Pulmonary artery endothelial cell (primary cell): Measurements from ENCODE around the gene GPC6. TPM values are rescaled to one million over a fixed set of nuclear protein-coding genes. Genes with fewer than 3 reads are reported as not detected.

Source experiments
- DNase-seq: peaks from one replicate; pipeline ENCODE4 v3.0.0-alpha.2; 2011; ENCODE audit warnings: low read depth, low spot score
- total RNA-seq: library from RNA; depleted of rRNA; stranded (reverse); fragments of >200 nt; gene quantifications from 2 replicates; pipeline ENCODE4 v1.2.3, GENCODE V29; 2014

Gene GPC6
- total RNA-seq, 1 donor from 2014 or later: under 0.01 TPM

DNA sequence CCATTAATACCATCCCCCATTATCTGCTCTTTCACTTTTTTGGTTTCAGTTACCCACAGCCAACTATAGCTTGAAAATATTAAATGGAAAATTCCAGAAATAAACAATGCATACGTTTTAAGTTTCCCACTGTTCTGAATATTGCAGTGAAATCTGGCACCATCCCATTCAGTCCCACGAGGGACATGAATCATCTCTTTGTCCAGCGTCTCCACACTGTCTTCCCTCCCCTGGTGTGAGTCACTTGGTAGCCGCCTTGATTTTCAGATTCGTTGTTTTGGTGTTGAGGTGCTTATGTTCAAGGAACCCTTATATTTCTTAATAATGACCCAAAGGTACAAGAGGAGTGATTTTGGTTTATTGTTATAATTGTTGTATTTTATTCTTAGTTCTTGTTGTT is 1006.8 kb downstream of the GPC6 start:
- DNase-seq: peak; percentile 44

DNA sequence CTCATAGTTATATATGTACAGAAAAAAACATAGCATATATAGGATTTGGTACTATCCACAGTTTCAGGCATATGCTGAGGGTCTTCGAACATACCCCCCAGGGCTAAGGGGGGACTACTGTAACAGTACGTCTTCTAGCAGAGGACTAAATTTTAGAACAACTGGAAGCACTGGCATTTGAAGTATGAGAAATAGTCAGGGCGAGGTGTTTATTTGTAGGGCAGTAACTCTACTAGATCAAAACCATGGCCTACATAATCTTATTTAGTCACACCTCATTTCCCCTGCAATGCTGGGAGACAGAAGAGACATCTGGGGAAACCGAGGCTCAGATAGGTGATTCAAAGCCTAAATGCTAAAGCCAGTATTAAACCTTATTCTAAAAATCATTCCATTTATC is 1007.2 kb downstream of the GPC6 start:
- DNase-seq: no peak

DNA sequence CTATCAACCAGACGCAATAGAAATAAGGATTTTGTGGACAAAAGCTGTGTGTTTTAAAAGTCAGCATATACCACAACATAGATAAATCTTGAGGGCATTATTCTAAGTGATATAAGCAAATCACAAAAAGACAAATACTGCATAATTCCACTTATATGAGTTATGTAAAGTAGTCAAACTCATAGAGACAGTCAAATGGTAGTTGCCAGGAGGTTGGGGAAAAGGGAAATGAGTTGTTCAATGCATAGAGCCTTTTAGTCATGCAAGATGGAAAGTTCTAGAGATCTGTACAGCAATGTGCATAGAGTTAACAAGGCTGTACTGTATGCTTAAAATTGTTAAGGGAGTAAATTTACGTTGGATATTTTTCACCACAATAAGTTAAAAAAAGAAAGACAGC is 1008.1 kb downstream of the GPC6 start:
- DNase-seq: no peak

DNA sequence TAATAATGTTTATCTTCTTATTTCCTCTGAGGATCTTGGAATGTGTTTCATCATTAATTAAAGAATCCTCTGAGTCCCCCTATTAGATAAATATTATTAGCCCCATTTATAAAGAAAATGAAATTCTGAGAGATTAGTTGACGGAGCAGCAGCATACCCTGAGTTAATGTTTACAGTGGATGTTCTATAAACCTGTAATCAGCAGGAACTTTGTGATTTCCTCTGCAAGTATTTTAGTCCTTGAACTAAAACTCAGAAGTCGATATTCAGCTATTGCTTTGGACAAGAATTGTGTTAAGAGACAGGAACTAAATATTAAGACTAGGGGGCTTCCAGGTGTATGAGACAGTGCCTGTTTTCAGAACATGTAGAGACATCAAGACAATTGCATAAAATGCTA is 1009.5 kb downstream of the GPC6 start:
- no peak for DNase-seq

DNA sequence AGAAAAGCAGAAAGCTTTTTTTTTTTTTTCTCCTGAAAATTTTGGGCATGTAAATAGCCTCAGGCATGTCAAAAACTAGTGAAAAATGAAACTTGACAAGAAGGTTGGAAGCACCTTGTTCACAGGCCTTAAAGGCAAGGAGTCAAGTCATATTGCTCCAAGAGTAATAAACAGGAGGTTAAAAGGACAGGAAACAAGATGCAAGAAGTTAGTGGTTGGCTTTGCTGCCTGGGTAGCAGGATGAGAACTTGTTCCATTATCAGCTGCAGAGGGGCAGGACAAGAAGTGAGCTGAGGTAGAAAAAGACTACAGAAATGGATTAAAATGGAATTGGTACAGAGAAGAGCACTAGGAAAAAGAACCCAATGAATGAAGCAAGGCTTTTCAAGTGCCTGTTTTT is 1010.3 kb downstream of the GPC6 start:
- no peak for DNase-seq

DNA sequence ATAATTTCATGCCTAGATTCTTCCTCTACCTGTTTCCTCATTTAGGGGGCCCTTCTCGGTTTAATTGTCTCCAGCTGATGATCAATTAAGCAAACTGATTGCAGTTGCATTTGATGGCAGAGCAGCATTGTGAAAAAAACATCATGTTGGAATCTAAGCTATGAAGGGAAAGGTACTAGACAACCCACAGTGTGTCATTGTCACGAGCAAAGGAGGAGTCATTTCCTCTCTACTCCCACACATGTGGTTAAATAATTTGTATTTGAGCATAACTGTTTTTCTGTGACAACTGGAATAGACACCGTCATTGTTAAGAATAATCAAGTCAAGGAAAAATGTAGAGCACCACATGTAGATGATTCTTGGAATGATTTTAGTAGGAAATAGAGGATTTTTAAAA is 1012.5 kb downstream of the GPC6 start:
- no peak for DNase-seq

DNA sequence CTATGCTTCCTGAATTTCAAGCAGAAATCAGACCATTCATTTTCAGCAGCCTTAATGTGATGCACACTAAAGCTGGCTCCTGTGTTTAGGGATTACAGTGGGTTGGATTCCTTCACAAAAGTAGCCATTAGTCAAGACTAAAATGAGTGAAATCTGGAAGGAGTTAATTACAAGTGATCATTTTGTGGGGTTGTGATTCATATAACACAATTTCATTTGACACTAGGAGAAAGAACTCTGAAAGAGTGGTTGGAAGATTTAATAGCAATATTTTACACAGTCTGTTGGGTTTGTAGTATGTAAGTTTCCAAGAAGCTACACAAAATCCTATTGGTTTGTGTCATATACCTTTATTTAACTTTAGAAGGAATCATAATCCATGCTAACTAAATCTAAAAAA is 1015.9 kb downstream of the GPC6 start:
- no peak for DNase-seq

DNA sequence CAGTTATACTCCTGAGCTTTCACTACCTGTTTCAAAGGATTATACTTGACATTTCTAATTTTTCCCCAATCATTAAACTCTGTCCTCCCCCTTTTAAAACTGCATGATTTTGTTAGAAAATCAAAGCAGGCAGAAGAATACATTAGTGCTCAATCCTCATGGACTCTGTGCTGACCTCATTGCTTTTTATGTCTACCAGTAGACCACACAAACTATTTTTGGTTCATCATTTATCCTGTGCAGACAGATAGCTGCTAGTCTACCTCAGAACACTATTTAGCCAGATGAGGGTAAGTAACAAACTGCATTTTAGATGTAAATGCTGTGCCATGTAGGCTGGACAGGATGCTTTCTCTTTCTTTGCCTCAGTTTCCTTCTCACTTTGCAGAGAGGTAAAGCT is 1016.9 kb downstream of the GPC6 start:
- DNase-seq: no peak

DNA sequence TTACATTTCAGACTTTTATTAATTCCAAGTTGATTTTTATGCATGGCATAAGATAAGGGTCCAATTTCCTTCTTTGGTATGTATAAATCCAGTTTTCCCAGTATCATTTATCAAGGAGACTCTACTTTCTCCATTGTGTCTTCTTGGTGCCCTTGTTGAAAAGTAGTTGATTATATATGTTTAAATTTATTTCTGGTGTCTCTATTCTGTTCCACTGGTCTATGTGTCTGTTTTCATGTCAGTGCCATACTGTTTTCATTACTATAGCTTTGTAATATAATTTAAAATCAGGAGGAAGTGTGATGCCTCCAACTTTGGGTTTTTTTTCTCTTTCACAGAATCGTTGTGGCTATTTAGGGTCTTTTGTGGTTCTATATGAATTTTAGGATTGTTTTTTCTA is 1019.9 kb downstream of the GPC6 start:
- DNase-seq: no peak

DNA sequence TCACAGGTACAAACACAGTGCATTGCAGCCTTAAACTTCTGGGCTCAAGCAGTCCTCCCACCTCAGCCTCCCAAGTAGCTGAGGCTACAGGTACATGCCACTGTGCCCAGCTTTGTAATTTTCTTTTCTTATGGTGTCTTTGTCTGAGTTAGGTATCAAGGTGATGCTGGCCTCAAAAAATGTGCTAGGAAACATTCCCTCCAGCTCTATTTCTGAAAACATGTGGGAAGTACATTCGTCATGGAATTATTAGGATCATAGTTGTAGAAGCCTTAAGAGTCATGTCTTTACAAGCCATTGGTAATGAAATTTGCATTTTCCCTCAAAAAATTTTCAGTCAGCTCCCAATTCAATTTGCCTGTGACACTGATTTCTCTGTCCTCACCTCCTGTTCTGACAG is 1021.3 kb downstream of the GPC6 start:
- DNase-seq: no peak

DNA sequence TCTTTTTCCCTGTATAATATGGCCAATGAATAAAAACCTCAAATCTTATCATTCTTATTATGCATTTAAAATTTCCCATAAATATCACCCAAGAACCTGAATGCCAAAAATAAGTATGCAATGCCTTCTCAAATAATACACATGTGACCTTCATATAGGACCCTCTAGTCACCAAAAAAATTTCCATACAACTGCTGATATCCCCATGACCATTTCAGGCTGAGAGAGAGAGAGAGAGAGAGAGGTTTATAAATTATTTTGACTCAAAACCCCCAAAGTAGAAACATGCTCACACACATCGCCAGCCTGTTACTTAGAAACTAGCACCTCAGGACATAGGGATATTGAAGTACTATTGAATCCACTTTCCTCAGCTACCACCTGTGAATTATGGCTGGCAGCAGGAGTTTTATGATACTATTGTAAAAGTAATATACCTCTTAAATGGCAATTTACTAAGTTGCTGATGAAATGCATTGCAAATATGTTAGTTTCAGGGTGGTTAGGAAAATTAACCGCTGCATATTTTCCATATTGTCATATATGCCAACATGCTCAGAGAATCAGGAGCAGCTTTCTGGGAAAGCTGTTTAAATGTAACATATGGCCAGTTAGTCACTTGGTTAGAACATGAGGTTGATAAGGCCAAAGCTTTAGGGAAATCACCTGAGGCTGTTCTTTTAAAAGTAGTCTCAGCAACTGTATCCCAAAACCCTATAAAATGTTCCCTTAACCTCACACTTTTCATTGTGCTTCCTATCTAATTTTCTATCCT is 1022.0 kb downstream of the GPC6 start:
- no peak for DNase-seq

DNA sequence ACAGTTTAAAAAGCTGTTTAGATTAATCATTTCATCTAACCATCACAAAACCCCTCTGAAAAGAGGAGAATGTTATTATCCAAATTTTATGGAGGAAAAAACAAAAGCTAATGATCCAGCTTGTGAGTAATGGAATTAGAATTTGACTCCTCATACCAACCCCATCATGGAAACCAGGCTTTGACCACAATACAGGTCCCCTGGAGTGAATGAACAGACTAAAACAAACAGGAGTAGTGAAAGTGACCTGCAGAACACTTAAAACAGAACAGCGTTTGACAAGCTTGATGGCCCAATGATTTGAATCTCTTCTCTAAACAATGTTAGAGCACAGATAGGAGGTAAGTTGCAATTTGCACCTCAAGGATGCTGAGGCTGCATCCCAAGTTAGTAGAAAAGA is 1022.9 kb downstream of the GPC6 start:
- DNase-seq: no peak

DNA sequence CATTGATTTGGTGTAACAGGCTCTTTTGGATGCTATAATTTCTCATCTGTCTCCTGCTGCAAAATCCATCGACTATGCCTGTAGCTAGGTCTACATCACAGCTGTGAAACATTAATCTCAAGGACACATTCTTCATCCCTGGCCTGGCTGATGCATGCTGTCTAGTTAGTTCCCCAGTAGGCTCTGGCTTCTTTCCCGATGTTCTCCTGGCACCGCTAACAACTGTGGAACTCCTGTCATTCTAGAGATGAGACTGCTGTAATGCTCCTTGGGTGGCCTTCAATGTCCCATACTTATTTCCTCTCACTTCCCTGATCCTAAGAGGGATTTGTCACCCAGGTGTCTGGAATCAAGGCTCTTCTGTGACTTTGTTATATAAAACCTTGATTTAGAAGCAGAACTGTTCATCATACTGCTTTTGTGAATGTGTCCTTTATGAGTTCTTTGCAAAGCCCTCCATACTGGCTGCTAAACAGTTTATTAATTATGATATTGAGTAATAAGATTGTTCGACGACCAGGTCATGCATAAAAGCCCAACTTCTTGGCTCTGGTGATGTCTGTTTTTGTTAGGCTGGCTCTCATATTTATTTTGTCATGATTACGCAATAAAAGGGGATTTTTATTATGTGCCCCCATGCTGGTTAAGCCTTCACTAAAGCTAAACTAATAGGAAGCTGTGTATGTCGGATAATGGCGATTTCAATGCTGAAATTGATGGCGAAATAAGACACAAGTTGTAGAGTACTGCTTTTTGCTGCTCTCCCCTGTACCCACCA is 1025.4 kb downstream of the GPC6 start:
- no peak for DNase-seq

DNA sequence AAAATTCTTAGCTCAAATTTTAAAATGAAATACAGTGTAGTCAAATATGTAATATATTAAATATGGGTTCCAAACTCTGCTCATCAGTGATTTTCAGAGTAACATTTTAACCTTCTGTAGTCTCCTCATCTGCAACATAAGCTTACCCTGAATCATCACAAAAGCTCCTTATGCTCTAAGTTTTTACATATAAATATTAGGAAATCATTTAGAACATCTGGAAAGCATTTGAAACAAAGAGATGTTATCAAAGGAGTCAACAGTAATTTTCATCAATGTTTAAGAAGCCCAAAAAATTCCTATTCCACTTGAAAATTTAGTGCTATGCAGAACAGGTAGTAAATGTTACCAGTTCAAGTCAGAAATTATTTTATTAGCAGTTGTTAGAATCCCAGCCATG is 1028.1 kb downstream of the GPC6 start:
- no peak for DNase-seq

DNA sequence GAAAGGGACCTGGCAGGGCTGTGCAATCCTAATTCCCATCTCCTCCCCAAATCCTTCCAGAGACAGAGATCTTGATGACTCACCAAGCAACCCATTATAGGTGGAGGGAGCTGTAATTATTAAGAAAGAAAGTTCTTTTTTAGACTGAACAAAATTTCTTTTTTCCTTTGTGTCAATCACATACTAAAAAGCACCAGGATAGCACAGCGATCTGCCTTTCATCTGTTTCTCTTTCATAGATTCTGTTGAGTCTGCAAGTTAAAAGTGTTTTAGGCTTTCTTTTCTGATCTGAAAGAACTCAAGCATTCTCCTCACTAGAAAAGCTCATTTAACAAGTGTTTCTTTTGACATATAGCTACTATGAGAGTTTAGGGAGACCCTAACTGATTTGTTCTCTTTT is 1030.1 kb downstream of the GPC6 start:
- DNase-seq: no peak

DNA sequence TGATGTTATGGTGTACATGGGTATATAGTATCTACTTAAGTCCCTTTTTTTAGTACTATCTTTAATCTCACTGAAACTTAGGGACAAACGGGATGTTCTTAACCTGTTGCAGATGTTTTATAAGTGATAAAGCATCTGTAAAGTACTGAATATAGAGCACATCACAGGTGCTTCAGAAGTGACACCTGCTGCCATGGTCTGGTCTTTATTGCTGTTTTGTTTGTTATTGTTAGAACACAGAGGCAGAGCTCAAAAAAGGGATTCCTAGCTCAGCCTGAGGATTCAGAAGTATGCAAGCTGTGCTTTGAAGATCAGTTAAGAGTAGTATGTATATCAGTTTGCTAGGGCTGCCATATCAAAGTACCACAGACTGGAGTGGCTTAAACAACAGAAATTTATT is 1033.4 kb downstream of the GPC6 start:
- no peak for DNase-seq

DNA sequence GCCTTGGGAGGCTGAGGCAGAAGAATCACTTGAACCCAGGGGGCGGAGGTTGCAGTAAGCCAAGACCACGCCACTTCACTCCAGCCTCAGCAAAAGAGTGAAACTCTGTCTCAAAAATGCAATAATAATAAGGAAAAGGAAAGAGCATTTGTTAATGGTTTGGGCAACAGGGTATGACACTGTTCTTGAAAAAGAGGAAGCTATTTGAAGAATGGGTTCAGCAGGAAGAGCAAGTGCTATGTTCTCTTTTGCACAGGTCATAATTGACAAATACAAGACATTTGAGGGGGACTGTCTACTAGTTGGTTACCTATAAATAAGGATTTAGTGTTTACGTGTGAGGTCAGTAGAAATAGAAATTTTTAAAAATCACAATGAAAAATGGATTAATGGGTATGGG is 1034.6 kb downstream of the GPC6 start:
- no peak for DNase-seq

DNA sequence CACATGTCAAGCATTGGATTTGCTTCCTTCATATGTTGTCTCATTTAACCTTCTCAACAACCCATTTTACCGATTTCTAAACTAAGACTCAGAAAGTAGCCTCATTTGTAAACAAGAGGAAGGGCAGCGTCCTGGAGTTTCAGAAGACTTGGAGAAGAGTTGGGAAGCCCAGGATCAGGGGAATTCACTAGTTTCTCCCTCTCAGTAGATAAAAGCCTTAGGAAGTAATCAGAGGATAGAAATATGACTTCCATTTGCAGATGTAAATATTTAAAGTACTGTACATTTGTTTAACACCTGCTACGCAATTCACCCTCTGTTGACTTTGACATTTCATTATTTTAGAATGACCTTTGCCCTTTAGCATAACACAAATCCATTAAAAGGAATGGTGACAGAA is 1036.4 kb downstream of the GPC6 start:
- no peak for DNase-seq

DNA sequence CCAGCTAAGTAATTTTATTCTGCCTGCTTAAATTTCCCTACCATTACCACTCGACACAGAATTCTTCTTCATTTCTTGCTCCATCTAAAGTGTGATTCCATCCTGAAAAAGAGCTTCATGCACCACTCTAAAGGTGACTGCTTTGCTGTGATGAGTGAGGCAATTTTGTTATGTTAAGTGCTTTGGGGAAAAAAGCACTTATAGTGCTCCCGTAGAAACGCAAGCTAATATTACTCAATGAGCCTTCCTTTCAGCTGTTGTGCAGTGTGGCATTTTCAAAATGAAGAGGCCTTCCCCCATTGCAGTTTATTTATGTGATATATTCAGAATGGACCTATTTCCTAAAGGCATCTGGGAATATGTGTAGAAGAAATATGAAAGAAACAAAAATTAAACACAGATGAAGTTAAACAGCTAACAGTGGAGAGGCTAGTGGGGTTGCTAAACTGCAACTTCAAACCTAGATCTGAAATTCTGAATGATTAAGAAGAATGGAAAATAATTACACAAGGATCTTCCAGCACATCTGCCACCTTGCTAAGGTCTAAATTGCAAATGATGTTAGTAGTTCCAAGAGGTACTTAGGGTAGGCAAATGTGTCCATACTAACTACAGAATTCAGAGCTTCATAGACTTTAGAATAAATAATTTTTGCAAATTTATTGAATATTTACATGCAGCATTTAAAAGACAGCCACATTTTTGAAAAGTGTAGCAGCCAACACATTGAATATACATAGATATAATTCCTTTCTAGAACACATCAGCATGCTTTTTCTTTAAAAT is 1041.2 kb downstream of the GPC6 start:
- no peak for DNase-seq

DNA sequence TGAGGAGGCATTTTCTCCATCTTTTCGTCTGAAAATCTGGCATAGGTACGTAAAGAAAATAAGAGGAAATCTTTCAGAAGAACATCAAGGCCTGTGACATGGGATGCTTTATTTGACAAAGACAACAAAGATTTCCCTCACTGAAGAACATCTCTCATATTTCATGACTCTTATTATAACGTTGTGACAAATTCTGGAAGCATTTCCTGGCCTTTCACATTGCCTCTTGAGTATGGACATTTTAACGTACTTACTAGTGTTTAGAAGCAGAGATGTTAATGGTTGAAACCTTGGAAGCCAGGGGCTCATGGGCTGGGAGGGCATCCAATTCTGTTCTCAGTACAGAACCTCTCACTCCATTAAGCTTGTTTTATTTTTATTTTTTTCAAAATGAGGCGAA is 1042.1 kb downstream of the GPC6 start:
- DNase-seq: no peak

DNA sequence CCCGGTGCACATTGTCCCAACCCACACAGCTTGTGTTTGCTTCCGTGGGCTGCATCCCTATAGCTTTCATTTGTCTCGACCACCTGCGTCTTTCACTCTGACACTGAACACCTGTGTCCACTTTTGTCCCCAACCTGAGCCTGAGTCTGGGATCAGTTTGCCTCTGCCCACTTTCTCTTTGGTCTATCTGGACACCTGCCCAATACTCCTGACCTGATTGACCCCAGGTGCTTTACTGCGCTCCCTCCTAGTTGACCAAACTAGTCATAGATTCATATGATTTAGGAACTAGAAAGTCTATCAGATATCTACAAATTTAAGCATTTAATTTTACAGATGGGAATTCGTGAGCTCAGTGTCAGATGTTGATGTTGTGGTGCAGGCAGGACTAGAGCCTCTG is 1043.0 kb downstream of the GPC6 start:
- DNase-seq: no peak

DNA sequence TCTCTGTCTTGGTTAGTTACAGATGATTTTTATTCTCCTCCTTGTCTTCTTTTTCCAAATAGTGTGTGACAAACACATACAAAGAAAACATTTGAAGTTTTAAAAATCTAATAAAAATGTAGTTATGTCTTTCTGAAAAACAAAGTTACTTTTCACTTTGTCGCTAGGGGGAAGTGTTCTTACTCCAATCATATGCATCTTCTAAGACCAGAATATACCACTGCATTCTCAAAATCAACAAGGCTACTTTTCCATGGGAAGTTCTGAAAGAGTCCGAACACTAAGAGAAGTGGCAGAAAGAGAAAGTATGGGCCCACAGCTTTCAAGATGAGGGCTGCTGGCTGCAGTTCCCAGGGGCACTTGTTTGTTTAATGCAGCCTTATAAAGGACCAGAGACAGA is 1043.9 kb downstream of the GPC6 start:
- DNase-seq: no peak
